Measurements from ENCODE around the gene CHST1.

The CHST1 gene

DNA sequence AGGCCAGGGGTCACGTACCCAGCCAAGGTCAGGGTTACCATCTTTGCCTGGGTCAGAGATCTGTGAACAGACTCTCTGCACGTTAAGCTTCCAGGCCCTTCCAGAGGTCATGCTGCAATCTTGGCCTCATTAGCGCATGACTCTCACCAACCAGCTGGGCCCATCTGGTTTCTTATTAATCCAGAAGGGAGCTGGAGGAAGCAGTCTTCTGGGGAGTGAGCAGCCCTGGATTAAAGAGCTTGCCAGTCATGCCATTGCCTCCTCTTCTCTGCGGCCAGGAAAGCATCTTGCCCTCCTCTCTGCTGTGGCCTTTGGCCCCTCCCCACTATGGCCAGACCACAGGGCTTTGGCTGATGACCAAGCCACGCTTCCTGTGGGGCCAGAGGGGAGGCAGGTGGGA lies 57.4 kb downstream of the CHST1 start:
- no peak for TF ChIP-seq YY1 (IDR thresholded peaks at IDR 0.05; ENCODE audit: low read depth)
- no peak for TF ChIP-seq CEBPB (IDR thresholded peaks at IDR 0.05)

DNA sequence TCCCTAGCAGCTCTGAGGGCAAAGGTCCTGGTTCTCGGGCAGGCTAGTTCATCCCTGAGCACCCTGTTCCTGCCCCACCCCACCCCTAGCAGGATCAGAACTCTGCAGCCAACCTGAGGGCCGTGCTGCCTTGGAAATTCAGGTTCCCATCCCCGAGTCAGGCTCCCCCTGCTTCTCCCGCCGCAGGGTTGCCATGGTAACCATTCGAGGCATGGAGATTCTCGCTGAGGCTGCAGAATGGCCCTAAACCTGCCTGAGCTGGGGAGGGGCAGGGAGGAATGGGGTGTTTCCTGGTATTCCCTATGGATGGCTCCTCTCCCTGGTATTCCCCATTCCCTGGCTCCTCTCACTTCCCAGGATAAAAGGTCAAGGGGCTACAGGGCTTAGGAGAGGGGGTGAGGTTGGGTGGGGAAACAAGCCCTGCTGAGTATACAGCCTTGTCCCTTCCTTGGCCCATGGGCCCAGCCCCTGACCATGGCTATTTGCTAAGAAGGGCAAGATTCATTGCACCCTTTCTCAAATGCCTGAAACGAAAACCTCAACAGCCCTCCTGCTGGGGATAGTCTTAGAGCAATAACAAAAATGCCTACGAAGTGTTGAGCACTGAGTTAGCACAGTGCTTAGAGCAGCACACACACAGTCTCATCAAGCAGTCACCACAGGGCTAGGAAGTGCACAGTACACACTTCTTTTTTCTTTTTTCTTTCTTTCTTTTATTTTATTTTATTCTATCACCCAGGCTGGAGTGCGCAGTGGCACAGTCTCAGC lies 58.7 kb downstream of the CHST1 start:
- TF ChIP-seq EGR1 (IDR thresholded peaks at IDR 0.05) (no peak), REST (IDR thresholded peaks at IDR 0.05; ENCODE audit: low read depth) (no peak), NFIC (IDR thresholded peaks at IDR 0.05) (no peak), FOXM1 (IDR thresholded peaks at IDR 0.05; ENCODE audit: borderline replicate concordance, low read depth) (no peak), ZBTB7A (IDR thresholded peaks at IDR 0.05; ENCODE audit: low read depth) (no peak), RAD21 (IDR thresholded peaks at IDR 0.05; ENCODE audit: low read depth) (no peak), CREB1 (IDR thresholded peaks at IDR 0.05; ENCODE audit: low read depth) (no peak), CEBPB (IDR thresholded peaks at IDR 0.05) (no peak), TEAD4 (IDR thresholded peaks at IDR 0.05) (no peak), YY1 (IDR thresholded peaks at IDR 0.05; ENCODE audit: low read depth) (no peak), TCF12 (IDR thresholded peaks at IDR 0.05; ENCODE audit: low read depth) (no peak), EP300 (IDR thresholded peaks at IDR 0.05; ENCODE audit: borderline replicate concordance) (no peak), TAF1 (IDR thresholded peaks at IDR 0.05; ENCODE audit: low read depth) (no peak)
- TF ChIP-seq, protein P1, sequence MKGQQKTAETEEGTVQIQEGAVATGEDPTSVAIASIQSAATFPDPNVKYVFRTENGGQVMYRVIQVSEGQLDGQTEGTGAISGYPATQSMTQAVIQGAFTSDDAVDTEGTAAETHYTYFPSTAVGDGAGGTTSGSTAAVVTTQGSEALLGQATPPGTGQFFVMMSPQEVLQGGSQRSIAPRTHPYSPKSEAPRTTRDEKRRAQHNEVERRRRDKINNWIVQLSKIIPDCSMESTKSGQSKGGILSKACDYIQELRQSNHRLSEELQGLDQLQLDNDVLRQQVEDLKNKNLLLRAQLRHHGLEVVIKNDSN (IDR thresholded peaks at IDR 0.05) = no peak
- TF ChIP-seq, protein P2, sequence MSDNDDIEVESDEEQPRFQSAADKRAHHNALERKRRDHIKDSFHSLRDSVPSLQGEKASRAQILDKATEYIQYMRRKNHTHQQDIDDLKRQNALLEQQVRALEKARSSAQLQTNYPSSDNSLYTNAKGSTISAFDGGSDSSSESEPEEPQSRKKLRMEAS (IDR thresholded peaks at IDR 0.05) = no peak

DNA sequence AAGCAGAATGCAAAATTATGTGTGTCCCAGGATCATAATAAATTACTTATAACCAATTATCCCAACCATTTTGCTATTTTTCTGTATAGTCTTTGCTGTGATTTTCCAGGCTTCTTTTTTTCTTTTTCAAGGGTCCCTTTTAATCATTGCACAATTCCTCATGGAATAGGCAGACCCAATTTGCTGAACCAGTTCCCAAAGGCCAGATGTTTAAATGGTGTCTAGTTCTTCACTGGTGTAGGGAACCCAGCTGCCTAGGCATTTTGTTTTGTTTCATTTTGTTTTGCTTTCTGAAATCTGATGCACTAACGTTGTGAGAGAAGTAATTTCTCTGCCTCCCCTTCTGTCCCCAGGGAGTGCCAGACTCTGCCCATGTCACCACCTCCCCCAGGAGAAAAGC lies 60.4 kb downstream of the CHST1 start:
- TF ChIP-seq EP300 (IDR thresholded peaks at IDR 0.05; ENCODE audit: borderline replicate concordance) (no peak), ZBTB7A (IDR thresholded peaks at IDR 0.05; ENCODE audit: low read depth) (no peak)

- TF ChIP-seq CREB1 (IDR thresholded peaks at IDR 0.05; ENCODE audit: low read depth) (no peak), ZBTB7A (IDR thresholded peaks at IDR 0.05; ENCODE audit: low read depth) (no peak), TEAD4 (IDR thresholded peaks at IDR 0.05) (no peak), TCF12 (IDR thresholded peaks at IDR 0.05; ENCODE audit: low read depth) (no peak)
- TF ChIP-seq, protein P2 (IDR thresholded peaks at IDR 0.05) = no peak
These were observed 61.3 kb downstream of the CHST1 start for GRCh38 chr11:45603946-45604682.

- TF ChIP-seq TAF1 (IDR thresholded peaks at IDR 0.05; ENCODE audit: low read depth) (no peak), RAD21 (IDR thresholded peaks at IDR 0.05; ENCODE audit: low read depth) (no peak), EGR1 (IDR thresholded peaks at IDR 0.05) (no peak), YY1 (IDR thresholded peaks at IDR 0.05; ENCODE audit: low read depth) (no peak), CEBPB (IDR thresholded peaks at IDR 0.05) (no peak), FOXM1 (IDR thresholded peaks at IDR 0.05; ENCODE audit: borderline replicate concordance, low read depth) (no peak), EP300 (IDR thresholded peaks at IDR 0.05; ENCODE audit: borderline replicate concordance) (no peak), TEAD4 (IDR thresholded peaks at IDR 0.05) (no peak), NFIC (IDR thresholded peaks at IDR 0.05) (no peak), ZBTB7A (IDR thresholded peaks at IDR 0.05; ENCODE audit: low read depth) (no peak)
- TF ChIP-seq, protein P2 (IDR thresholded peaks at IDR 0.05) = no peak
- TF ChIP-seq, protein P1 (IDR thresholded peaks at IDR 0.05) = no peak
These were observed 66.1 kb downstream of the CHST1 start for GRCh38 chr11:45599161-45599943.

All from Ishikawa (cell line).